SK-N-SH treated with all-trans-retinoic acid at 6 μM for 48 hours (cell line): ENCODE measurements around the gene SFI1.
A peak's percentile ranks its signal among the peaks of the same experiment; 100 is the strongest.

Source experiments
- ATAC-seq: fragments of 200-7000 bp; cut with Tn5 transposase; 3 replicates; pipeline ENCODE4 v1.9.1; 2020; ENCODE audit warnings: mild to moderate bottlenecking, moderate library complexity
- ARNTL ChIP-seq: fragments of 450-650 bp; formaldehyde crosslinking; IDR thresholded peaks from 2 replicates; pipeline ENCODE4 v1.5.0; 2020; ENCODE audit warnings: low read depth, mild to moderate bottlenecking, moderate library complexity, borderline replicate concordance
- BACH2 ChIP-seq: fragments of 250-450 bp; sonication (Bioruptor Pico); IDR thresholded peaks from 2 replicates; pipeline ENCODE4 v1.9.0; 2021; ENCODE audit warnings: mild to moderate bottlenecking, borderline replicate concordance
- CREB5 ChIP-seq: fragments of 250-450 bp; sonication (Bioruptor Pico); IDR thresholded peaks from 2 replicates; pipeline ENCODE4 v1.5.1; 2020; ENCODE audit warnings: low read depth, mild to moderate bottlenecking, moderate library complexity
- CSDC2 ChIP-seq: fragments of 250-450 bp; sonication (Bioruptor Pico); IDR thresholded peaks from 2 replicates; pipeline ENCODE4 v1.5.0; 2020; ENCODE audit warnings: mild to moderate bottlenecking, moderate library complexity
- CSRNP3 ChIP-seq: fragments of 250-450 bp; sonication (Bioruptor Pico); IDR thresholded peaks from 2 replicates; pipeline ENCODE4 v1.5.1; 2021; ENCODE audit warnings: mild to moderate bottlenecking, moderate library complexity
- ESRRG ChIP-seq: fragments of 250-450 bp; sonication (Bioruptor Pico); IDR thresholded peaks from 2 replicates; pipeline ENCODE4 v1.6.1; 2021; ENCODE audit warnings: mild to moderate bottlenecking
- GLIS3 ChIP-seq: fragments of 250-450 bp; sonication (Bioruptor Pico); IDR thresholded peaks from 2 replicates; pipeline ENCODE4 v1.5.0; 2020; ENCODE audit warnings: mild to moderate bottlenecking, moderate library complexity
- ISL1 ChIP-seq: fragments of 250-450 bp; sonication (Bioruptor Pico); IDR thresholded peaks from 2 replicates; pipeline ENCODE4 v2.1.2; 2022; ENCODE audit warnings: mild to moderate bottlenecking, moderate library complexity
- OSR1 ChIP-seq: fragments of 250-450 bp; sonication (Bioruptor Pico); IDR thresholded peaks from 2 replicates; pipeline ENCODE4 v1.8.0; 2022; ENCODE audit warnings: moderate library complexity, mild to moderate bottlenecking, inconsistent platforms
- PATZ1 ChIP-seq: fragments of 250-450 bp; sonication (Bioruptor Pico); IDR thresholded peaks from 2 replicates; pipeline ENCODE4 v1.8.0; 2020; ENCODE audit warnings: mild to moderate bottlenecking, moderate library complexity, borderline replicate concordance
- POU6F1 ChIP-seq: fragments of 250-450 bp; sonication (Bioruptor Pico); IDR thresholded peaks from 2 replicates; pipeline ENCODE4 v1.8.0; 2021; ENCODE audit warnings: low read depth, mild to moderate bottlenecking, moderate library complexity, borderline replicate concordance
- PPARA ChIP-seq: fragments of 250-450 bp; sonication (Bioruptor Pico); IDR thresholded peaks from 2 replicates; pipeline ENCODE4 v1.5.0; 2020; ENCODE audit warnings: mild to moderate bottlenecking, borderline replicate concordance
- RARB ChIP-seq: fragments of 250-450 bp; sonication (Bioruptor Pico); IDR thresholded peaks from 2 replicates; pipeline ENCODE4 v1.8.0; 2021; ENCODE audit warnings: mild to moderate bottlenecking, moderate library complexity
- SNAI2 ChIP-seq: fragments of 250-450 bp; sonication (Bioruptor Pico); IDR thresholded peaks from 2 replicates; pipeline ENCODE4 v1.5.0; 2020; ENCODE audit warnings: mild to moderate bottlenecking, moderate library complexity
- TOX ChIP-seq: fragments of 250-450 bp; sonication (Bioruptor Pico); IDR thresholded peaks from 2 replicates; pipeline ENCODE4 v1.8.0; 2021; ENCODE audit warnings: mild to moderate bottlenecking, moderate library complexity, borderline replicate concordance
- TSHZ2 ChIP-seq: fragments of 250-450 bp; sonication (Bioruptor Pico); IDR thresholded peaks from 2 replicates; pipeline ENCODE4 v1.5.0; 2020; ENCODE audit warnings: mild to moderate bottlenecking, moderate library complexity
- ZFP3 ChIP-seq: fragments of 250-450 bp; sonication (Bioruptor Pico); IDR thresholded peaks from 2 replicates; pipeline ENCODE4 v1.5.0; 2020; ENCODE audit warnings: mild to moderate bottlenecking, moderate library complexity
- ZFP30 ChIP-seq: fragments of 450-650 bp; formaldehyde crosslinking; IDR thresholded peaks from 2 replicates; pipeline ENCODE4 v1.5.0; 2022; ENCODE audit warnings: mild to moderate bottlenecking, moderate library complexity
- ZNF70 ChIP-seq: fragments of 450-650 bp; formaldehyde crosslinking; IDR thresholded peaks from 2 replicates; pipeline ENCODE4 v1.5.0; 2020; ENCODE audit warnings: mild to moderate bottlenecking, moderate library complexity
- ZNF8 ChIP-seq: fragments of 450-650 bp; formaldehyde crosslinking; IDR thresholded peaks from 2 replicates; pipeline ENCODE4 v1.5.0; 2020; ENCODE audit warnings: mild to moderate bottlenecking, moderate library complexity

The SFI1 gene

GRCh38 chr22:31583861-31584485 is 87.6 kb downstream of the SFI1 start:
- ATAC-seq: peak; percentile 61
- TF ChIP-seq TOX (CRISPR knock-in tag) (no peak), PPARA (no peak)

- no peak for TF ChIP-seq GLIS3 (CRISPR knock-in tag)
- TF ChIP-seq SNAI2: no peak
- TF ChIP-seq ISL1 (CRISPR knock-in tag): no peak
- TF ChIP-seq CSRNP3 (CRISPR knock-in tag): no peak
- no peak for TF ChIP-seq ESRRG
- TF ChIP-seq TSHZ2 (CRISPR knock-in tag): no peak
- no peak for TF ChIP-seq RARB (CRISPR knock-in tag)
- no peak for TF ChIP-seq CSDC2 (CRISPR knock-in tag)
- TF ChIP-seq PATZ1 (CRISPR knock-in tag): no peak
- TF ChIP-seq POU6F1 (CRISPR knock-in tag): no peak
- no peak for TF ChIP-seq BACH2
- no peak for TF ChIP-seq ARNTL (CRISPR knock-in tag)
- TF ChIP-seq ZFP30: no peak
- ATAC-seq: no peak
Observed at GRCh38 chr22:31584804-31585160, 88.4 kb downstream of the SFI1 start.

- no peak for TF ChIP-seq ZNF70 (CRISPR knock-in tag)
- TF ChIP-seq ZNF8 (CRISPR knock-in tag): no peak
- TF ChIP-seq ESRRG: no peak
- no peak for TF ChIP-seq OSR1 (CRISPR knock-in tag)
- no peak for TF ChIP-seq CREB5 (CRISPR knock-in tag)
- no peak for TF ChIP-seq CSDC2 (CRISPR knock-in tag)
- no peak for TF ChIP-seq ZFP3 (CRISPR knock-in tag)
- TF ChIP-seq BACH2: no peak
- TF ChIP-seq ARNTL (CRISPR knock-in tag): no peak
- TF ChIP-seq ISL1 (CRISPR knock-in tag): no peak
- no peak for TF ChIP-seq ZFP30
- TF ChIP-seq TSHZ2 (CRISPR knock-in tag): no peak
- ATAC-seq: no peak
Observed at GRCh38 chr22:31585161-31585859, 89.0 kb downstream of the SFI1 start.
